Calu3 (cell line): ENCODE data around the gene CAPN3. TPM values are rescaled to one million over a fixed set of nuclear protein-coding genes. Genes with fewer than 3 reads are reported as not detected.

ENCODE experiments used
- BruUV-seq: library from RNA; stranded (reverse); fragments of 400-500 nt; replicated peaks from 2 replicates; lab custom pipeline; 2021; lab: Mats Ljungman, UMichigan
- CTCF ChIA-PET: fragments of 300-600 bp; sonication (Branson Sonifier 250); formaldehyde crosslinking; loops from one replicate; lab custom pipeline; 2022; ENCODE audit warnings: antibody characterized with exemption; lab: Charles Lee
- DNase-seq: peaks from one replicate; pipeline ENCODE4 v3.0.0; 2022
- H3K27ac Mint-ChIP-seq: one replicate; pipeline ENCODE4 v1.8.0; 2022; ENCODE audit warnings: mixed read lengths; ENCODE audit not compliant: unreplicated experiment
- H3K27me3 Mint-ChIP-seq: one replicate; pipeline ENCODE4 v1.8.0; 2022; ENCODE audit warnings: mixed read lengths; ENCODE audit not compliant: unreplicated experiment
- H3K36me3 Mint-ChIP-seq: one replicate; pipeline ENCODE4 v1.8.0; 2022; ENCODE audit warnings: mild to moderate bottlenecking, moderate library complexity, mixed read lengths; ENCODE audit not compliant: insufficient read depth, unreplicated experiment
- H3K4me1 Mint-ChIP-seq: one replicate; pipeline ENCODE4 v1.8.0; 2022; ENCODE audit warnings: mild to moderate bottlenecking, low read depth, mixed read lengths; ENCODE audit not compliant: unreplicated experiment
- H3K4me3 Mint-ChIP-seq: one replicate; pipeline ENCODE4 v1.8.0; 2022; ENCODE audit warnings: mild to moderate bottlenecking, low read depth, moderate library complexity, mixed read lengths; ENCODE audit not compliant: unreplicated experiment
- H3K9me3 Mint-ChIP-seq: one replicate; pipeline ENCODE4 v1.8.0; 2022; ENCODE audit warnings: low read depth, mixed read lengths; ENCODE audit not compliant: unreplicated experiment
- intact Hi-C: fragments of 100-400 bp; cut with micrococcal nuclease; formaldehyde crosslinking; loops from one replicate; pipeline ENCODE4 v1.10.0; 2022; ENCODE audit not compliant: unreplicated experiment
- total RNA-seq: library from RNA; stranded (reverse); gene quantifications from 2 replicates; pipeline ENCODE4 v1.2.3, GENCODE V29; 2022
- TF ChIP-seq, protein P1 (sequence below): fragments of 200-600 bp; IDR thresholded peaks from one replicate; pipeline ENCODE4 v1.8.0; 2022; ENCODE audit warnings: antibody characterized with exemption; ENCODE audit not compliant: unreplicated experiment

Gene CAPN3
- total RNA-seq, 1 experiment from 2014 or later = 2.3 TPM

- no TSS peak for BruUV-seq
- no peak for DNase-seq
- CTCF ChIA-PET = interaction anchor here (0.6 kb wide), 1 partner anchor 964 kb away, joined by 5 read pairs; no protein-coding TSS in a partner anchor
- no peak overlapping the region for H3K27ac Mint-ChIP-seq
- H3K36me3 Mint-ChIP-seq = no peaks in the 10 kb centered on the region
- no peak overlapping the region for H3K4me3 Mint-ChIP-seq
- no peaks in the 10 kb centered on the region for H3K9me3 Mint-ChIP-seq
- TF ChIP-seq, protein P1, sequence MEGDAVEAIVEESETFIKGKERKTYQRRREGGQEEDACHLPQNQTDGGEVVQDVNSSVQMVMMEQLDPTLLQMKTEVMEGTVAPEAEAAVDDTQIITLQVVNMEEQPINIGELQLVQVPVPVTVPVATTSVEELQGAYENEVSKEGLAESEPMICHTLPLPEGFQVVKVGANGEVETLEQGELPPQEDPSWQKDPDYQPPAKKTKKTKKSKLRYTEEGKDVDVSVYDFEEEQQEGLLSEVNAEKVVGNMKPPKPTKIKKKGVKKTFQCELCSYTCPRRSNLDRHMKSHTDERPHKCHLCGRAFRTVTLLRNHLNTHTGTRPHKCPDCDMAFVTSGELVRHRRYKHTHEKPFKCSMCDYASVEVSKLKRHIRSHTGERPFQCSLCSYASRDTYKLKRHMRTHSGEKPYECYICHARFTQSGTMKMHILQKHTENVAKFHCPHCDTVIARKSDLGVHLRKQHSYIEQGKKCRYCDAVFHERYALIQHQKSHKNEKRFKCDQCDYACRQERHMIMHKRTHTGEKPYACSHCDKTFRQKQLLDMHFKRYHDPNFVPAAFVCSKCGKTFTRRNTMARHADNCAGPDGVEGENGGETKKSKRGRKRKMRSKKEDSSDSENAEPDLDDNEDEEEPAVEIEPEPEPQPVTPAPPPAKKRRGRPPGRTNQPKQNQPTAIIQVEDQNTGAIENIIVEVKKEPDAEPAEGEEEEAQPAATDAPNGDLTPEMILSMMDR = no peak
- no peaks in the 10 kb centered on the region for H3K4me1 Mint-ChIP-seq
- no peaks in the 10 kb centered on the region for H3K27me3 Mint-ChIP-seq
- intact Hi-C loops = no loop called here
Measured at GRCh38 chr15:42456531-42456930, 97.2 kb downstream of the CAPN3 start.

- Mint-ChIP-seq H3K4me1 (no peaks in the 10 kb centered on the region), H3K4me3 (no peak overlapping the region), H3K9me3 (no peaks in the 10 kb centered on the region), H3K27ac (no peak overlapping the region), H3K27me3 (no peaks in the 10 kb centered on the region), H3K36me3 (no peaks in the 10 kb centered on the region)
- intact Hi-C loops = no loop called here
- TF ChIP-seq, protein P1 = no peak
- DNase-seq = no peak
- CTCF ChIA-PET = interaction anchor here (0.6 kb wide), 1 partner anchor 964 kb away, joined by 5 read pairs; no protein-coding TSS in a partner anchor
- no TSS peak for BruUV-seq
Measured at GRCh38 chr15:42456971-42457370, 97.7 kb downstream of the CAPN3 start.

DNA sequence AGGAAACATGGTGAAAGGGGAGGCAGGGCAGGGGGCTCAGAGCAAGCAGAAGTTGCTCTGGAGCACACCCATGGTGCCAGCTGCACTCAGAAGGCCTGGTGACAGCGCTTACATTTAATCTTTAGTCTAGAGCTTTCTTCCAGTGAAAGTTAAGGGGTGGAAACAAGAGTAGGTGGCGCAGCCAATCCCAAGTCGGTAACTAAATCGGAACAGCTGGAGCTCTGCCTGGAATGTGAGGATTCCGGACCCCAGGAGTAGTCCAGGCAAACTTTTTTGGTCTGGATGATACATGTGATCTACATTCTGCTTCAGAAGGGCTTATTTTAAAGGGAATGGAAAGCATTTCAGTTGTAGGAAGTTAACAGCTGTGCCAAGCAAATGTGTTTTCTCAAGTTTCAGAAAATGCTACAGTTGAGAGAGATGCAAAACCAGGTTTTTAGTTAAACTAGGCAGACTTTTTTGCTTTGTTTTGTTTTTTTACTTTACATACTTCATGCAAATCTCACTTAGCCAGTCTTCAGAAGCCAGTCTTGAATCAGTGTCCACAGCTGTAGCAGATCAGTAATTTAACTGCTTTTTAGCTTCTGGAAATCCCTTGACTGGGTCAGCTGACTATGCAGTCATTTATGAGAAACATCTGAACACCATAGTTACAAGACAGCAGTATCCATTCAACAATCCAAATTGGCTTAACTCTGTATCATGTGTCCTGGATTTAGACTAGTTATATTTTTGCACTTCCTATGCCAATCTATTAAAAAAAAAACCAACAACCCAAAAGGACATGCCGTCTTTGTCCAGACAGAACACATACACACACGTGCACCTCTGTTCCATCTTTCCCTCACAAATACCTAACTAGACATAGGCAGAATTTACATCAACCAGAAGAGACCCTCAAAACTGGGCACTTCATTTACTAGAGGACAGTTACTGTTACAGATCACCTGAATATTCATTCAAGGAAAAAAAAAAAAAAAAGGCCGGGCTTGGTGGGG is 98.4 kb downstream of the CAPN3 start:
- CTCF ChIA-PET = no interaction called here
- H3K27ac Mint-ChIP-seq = no peak overlapping the region
- TF ChIP-seq, protein P1 = no peak
- no peaks in the 10 kb centered on the region for H3K9me3 Mint-ChIP-seq
- H3K27me3 Mint-ChIP-seq = no peaks in the 10 kb centered on the region
- H3K4me3 Mint-ChIP-seq = no peak overlapping the region
- H3K4me1 Mint-ChIP-seq = no peaks in the 10 kb centered on the region
- intact Hi-C loops = no loop called here
- H3K36me3 Mint-ChIP-seq = no peaks in the 10 kb centered on the region
- no peak for DNase-seq
- no TSS peak for BruUV-seq

DNA sequence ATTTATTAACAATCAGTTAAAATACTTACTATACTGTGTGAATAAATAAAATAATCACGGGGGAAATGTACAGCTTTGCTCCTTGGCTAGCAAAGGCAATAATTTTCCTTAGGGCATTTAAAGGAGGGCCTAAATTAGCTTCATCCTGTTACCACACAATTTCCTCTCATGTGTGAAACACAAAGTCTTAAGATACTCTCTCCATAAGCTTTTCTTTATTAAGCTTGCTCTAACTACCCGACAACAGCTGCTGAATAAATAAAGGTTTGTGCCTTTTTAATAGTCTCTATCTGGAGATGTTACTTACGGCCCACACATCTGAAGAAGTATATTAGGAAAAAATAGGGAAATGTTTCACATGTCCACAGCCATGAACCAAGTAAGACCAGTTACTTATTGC is 102.0 kb downstream of the CAPN3 start:
- Mint-ChIP-seq H3K27ac (no peak overlapping the region), H3K9me3 (no peaks in the 10 kb centered on the region), H3K4me1 (no peaks in the 10 kb centered on the region), H3K36me3 (no peaks in the 10 kb centered on the region), H3K4me3 (no peak overlapping the region), H3K27me3 (no peaks in the 10 kb centered on the region)
- intact Hi-C loops = no loop called here
- no peak for DNase-seq
- CTCF ChIA-PET = no interaction called here
- no TSS peak for BruUV-seq
- TF ChIP-seq, protein P1 = no peak

Other genes starting within 250 kb of the CAPN3 start
- 0.87 and 2.0 TPM in 2 replicates for gene PLA2G4F, start 202.9 kb upstream of the CAPN3 start, total RNA-seq
- gene VPS39, start 151.2 kb upstream of the CAPN3 start, total RNA-seq = 32.5 and 34.6 TPM in 2 replicates
- 10.8 and 12.7 TPM in 2 replicates for gene GANC, start 86.3 kb upstream of the CAPN3 start, total RNA-seq
- gene TMEM87A, start 86.1 kb upstream of the CAPN3 start, total RNA-seq = 30.1 and 31.2 TPM in 2 replicates
- 26.4 and 34.7 TPM in 2 replicates for gene ZNF106, start 131.6 kb downstream of the CAPN3 start, total RNA-seq
- 53.7 and 54.8 TPM in 2 replicates for gene SNAP23, start 136.1 kb downstream of the CAPN3 start, total RNA-seq
- gene LRRC57, start 189.3 kb downstream of the CAPN3 start, total RNA-seq = 9.2 and 13.7 TPM in 2 replicates
- 10.7 and 11.7 TPM in 2 replicates for gene HAUS2, start 189.3 kb downstream of the CAPN3 start, total RNA-seq
- gene STARD9, start 216.1 kb downstream of the CAPN3 start, total RNA-seq = 0.59 and 0.92 TPM in 2 replicates